HepG2 (cell line): ENCODE measurements around the gene C22orf15. TPM values are rescaled to one million over a fixed set of nuclear protein-coding genes. Genes with fewer than 3 reads are reported as not detected.
A peak's percentile ranks its signal among the peaks of the same experiment; 100 is the strongest.

Experiments used
- CHD2 ChIP-seq: IDR thresholded peaks from 2 replicates; pipeline ENCODE4 v1.6.1; 2011; ENCODE audit warnings: low read depth, low read length, improper control_type of control experiment
- EED ChIP-seq: sonication (generic); formaldehyde crosslinking; IDR thresholded peaks from 2 replicates; pipeline ENCODE4 v1.5.0; 2020; ENCODE audit warnings: mild to moderate bottlenecking, missing genetic modification reagents
- GATAD1 ChIP-seq: IDR thresholded peaks from 2 replicates; pipeline ENCODE4 v1.6.1; 2016; ENCODE audit warnings: missing genetic modification reagents, missing compliant biosample characterization
- GRHL1 ChIP-seq: sonication (generic); formaldehyde crosslinking; conservative IDR thresholded peaks from 2 replicates; pipeline ENCODE4 v1.8.0; 2022; ENCODE audit warnings: missing genetic modification reagents
- HMG20A ChIP-seq: IDR thresholded peaks from 2 replicates; pipeline ENCODE4 v1.6.1; 2016; ENCODE audit warnings: borderline replicate concordance
- KDM3A ChIP-seq: IDR thresholded peaks from 2 replicates; pipeline ENCODE4 v1.6.1; 2018; ENCODE audit warnings: low read depth, missing compliant biosample characterization
- KDM6A ChIP-seq: IDR thresholded peaks from 2 replicates; pipeline ENCODE4 v1.6.1; 2016; ENCODE audit warnings: low read depth
- KLF12 ChIP-seq: sonication (generic); formaldehyde crosslinking; IDR thresholded peaks from 2 replicates; pipeline ENCODE4 v1.4.0; 2020; ENCODE audit warnings: missing genetic modification reagents, borderline replicate concordance
- MLLT10 ChIP-seq: sonication (generic); formaldehyde crosslinking; IDR thresholded peaks from 2 replicates; pipeline ENCODE4 v1.4.0; 2020; ENCODE audit warnings: missing genetic modification reagents
- NFRKB ChIP-seq: fragments of 450-650 bp; IDR thresholded peaks from 2 replicates; pipeline ENCODE4 v1.6.1; 2017
- RARA ChIP-seq: IDR thresholded peaks from 2 replicates; pipeline ENCODE4 v1.6.1; 2016; ENCODE audit warnings: missing genetic modification reagents, missing compliant biosample characterization
- RBM39 ChIP-seq: fragments of 200-400 bp; formaldehyde crosslinking; IDR thresholded peaks from one replicate; pipeline ENCODE4 v1.6.1; 2018; ENCODE audit warnings: antibody characterized with exemption, mild to moderate bottlenecking, low read depth, low read length; ENCODE audit not compliant: poor library complexity, severe bottlenecking
- RXRB ChIP-seq: IDR thresholded peaks from 2 replicates; pipeline ENCODE4 v1.6.1; 2016; ENCODE audit warnings: borderline replicate concordance, missing genetic modification reagents, missing compliant biosample characterization
- SALL1 ChIP-seq: sonication (generic); formaldehyde crosslinking; IDR thresholded peaks from 2 replicates; pipeline ENCODE4 v1.8.0; 2022; ENCODE audit warnings: mild to moderate bottlenecking, missing genetic modification reagents
- SKI ChIP-seq: fragments of 450-650 bp; IDR thresholded peaks from one replicate; pipeline ENCODE4 v1.6.1; 2018; ENCODE audit warnings: mild to moderate bottlenecking; ENCODE audit not compliant: partially characterized antibody
- SMAD9 ChIP-seq: sonication (generic); formaldehyde crosslinking; IDR thresholded peaks from 2 replicates; pipeline ENCODE4 v1.5.1; 2020; ENCODE audit warnings: mild to moderate bottlenecking, missing genetic modification reagents
- SOX6 ChIP-seq, 2 experiments: fragments of 450-650 bp in 1 of 2; sonication (generic) in 1 of 2; formaldehyde crosslinking in 1 of 2; IDR thresholded peaks; 2 replicates each; pipeline versions ENCODE4 v1.4.0 to v1.6.1; 2017 to 2020; ENCODE audit warnings: antibody characterized with exemption in 1 of 2, mild to moderate bottlenecking in 1 of 2, missing genetic modification reagents in 1 of 2
- TBP ChIP-seq: sonication (generic); formaldehyde crosslinking; IDR thresholded peaks from 2 replicates; pipeline ENCODE4 v1.5.0; 2020; ENCODE audit warnings: missing genetic modification reagents
- TFAP4 ChIP-seq: sonication (generic); IDR thresholded peaks from 2 replicates; pipeline ENCODE4 v1.6.1; 2016; ENCODE audit warnings: low read depth, borderline replicate concordance
- ZNF282 ChIP-seq: fragments of 450-650 bp; IDR thresholded peaks from 2 replicates; pipeline ENCODE4 v1.6.1; 2018; ENCODE audit not compliant: partially characterized antibody
- ZNF615 ChIP-seq: sonication (generic); formaldehyde crosslinking; IDR thresholded peaks from 2 replicates; pipeline ENCODE4 v1.5.0; 2020; ENCODE audit warnings: mild to moderate bottlenecking, missing genetic modification reagents, borderline replicate concordance
- ZNF766 ChIP-seq: sonication (generic); formaldehyde crosslinking; IDR thresholded peaks from 2 replicates; pipeline ENCODE4 v1.5.0; 2020; ENCODE audit warnings: missing genetic modification reagents, borderline replicate concordance
- ZNF776 ChIP-seq: sonication (generic); formaldehyde crosslinking; IDR thresholded peaks from 2 replicates; pipeline ENCODE4 v1.4.0; 2020; ENCODE audit warnings: mild to moderate bottlenecking, missing genetic modification reagents
- ZNF782 ChIP-seq: sonication (generic); formaldehyde crosslinking; IDR thresholded peaks from 2 replicates; pipeline ENCODE4 v1.4.0; 2020; ENCODE audit warnings: missing genetic modification reagents, mild to moderate bottlenecking, borderline replicate concordance
- polyA plus RNA-seq, 8 experiments: library from polyadenylated mRNA; depleted of rRNA in 3 of 8; stranded (reverse) in 7 of 8; unstranded in 1 of 8; fragments of >200 nt; fragmentation: Illumina TruSeq in 4 of 8; extraction: Trizol in 4 of 8; gene quantifications; 2 replicates each; pipeline versions ENCODE4 v1.2.1 to v1.2.3, GENCODE V29; 2011 to 2016; ENCODE audit warnings: low read depth in 4 of 8, missing spikeins in 1 of 8, mixed read lengths in 1 of 8; ENCODE audit not compliant: insufficient read depth in 1 of 8
- total RNA-seq, 5 experiments: library from RNA; depleted of rRNA; stranded (reverse); fragments of >200 nt; fragmentation: Illumina TruSeq; extraction: Trizol; gene quantifications; 2 replicates each; pipeline ENCODE4 v1.2.3, GENCODE V29; 2016; ENCODE audit warnings: low read depth in 1 of 5
- TF ChIP-seq, protein P1 (sequence below): sonication (generic); formaldehyde crosslinking; IDR thresholded peaks from 2 replicates; pipeline ENCODE4 v1.4.0; 2020; ENCODE audit warnings: mild to moderate bottlenecking, missing genetic modification reagents, borderline replicate concordance
- TF ChIP-seq, protein P2 (sequence below): sonication (generic); formaldehyde crosslinking; IDR thresholded peaks from 2 replicates; pipeline ENCODE4 v1.4.0; 2020; ENCODE audit warnings: missing genetic modification reagents
- TF ChIP-seq, protein P3 (sequence below): sonication (generic); formaldehyde crosslinking; IDR thresholded peaks from 2 replicates; pipeline ENCODE4 v1.8.0; 2022; ENCODE audit warnings: low read depth, missing genetic modification reagents

C22orf15 gene
- total and polyA plus RNA-seq, 2 of the 13 experiments (the other 11 are each of a cell fraction or from before 2014, with no cell fraction given): not detected

DNA sequence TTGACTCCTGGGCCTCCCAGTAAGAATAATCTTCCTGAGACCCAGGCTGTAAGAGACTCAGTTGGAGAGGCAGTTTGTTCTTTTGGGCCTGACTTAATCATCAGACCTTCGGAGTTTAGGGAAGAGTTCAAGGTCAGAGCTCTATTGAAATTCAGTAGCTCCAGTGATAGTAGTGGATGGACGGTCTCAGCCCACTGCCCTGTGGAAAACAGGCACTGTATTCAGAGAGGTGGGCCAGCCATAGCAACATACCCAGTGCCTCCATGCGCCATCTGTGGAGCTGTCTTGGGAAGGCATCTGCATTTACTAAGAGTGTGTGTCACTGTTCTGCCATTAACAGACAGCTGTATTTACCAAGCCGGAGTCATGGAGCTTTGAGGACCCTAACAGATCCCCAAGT, 26.8 kb downstream of the C22orf15 start (continued):
- TF ChIP-seq SMAD9 (CRISPR knock-in tag): no peak
- TF ChIP-seq, protein P1, sequence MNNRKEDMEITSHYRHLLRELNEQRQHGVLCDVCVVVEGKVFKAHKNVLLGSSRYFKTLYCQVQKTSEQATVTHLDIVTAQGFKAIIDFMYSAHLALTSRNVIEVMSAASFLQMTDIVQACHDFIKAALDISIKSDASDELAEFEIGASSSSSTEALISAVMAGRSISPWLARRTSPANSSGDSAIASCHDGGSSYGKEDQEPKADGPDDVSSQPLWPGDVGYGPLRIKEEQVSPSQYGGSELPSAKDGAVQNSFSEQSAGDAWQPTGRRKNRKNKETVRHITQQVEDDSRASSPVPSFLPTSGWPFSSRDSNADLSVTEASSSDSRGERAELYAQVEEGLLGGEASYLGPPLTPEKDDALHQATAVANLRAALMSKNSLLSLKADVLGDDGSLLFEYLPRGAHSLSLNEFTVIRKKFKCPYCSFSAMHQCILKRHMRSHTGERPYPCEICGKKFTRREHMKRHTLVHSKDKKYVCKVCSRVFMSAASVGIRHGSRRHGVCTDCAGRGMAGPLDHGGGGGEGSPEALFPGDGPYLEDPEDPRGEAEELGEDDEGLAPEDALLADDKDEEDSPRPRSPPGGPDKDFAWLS (CRISPR knock-in tag): no peak
- no peak for TF ChIP-seq GATAD1 (CRISPR knock-in tag)
- no peak for TF ChIP-seq KDM6A
- no peak for TF ChIP-seq CHD2
- no peak for TF ChIP-seq ZNF782
- TF ChIP-seq RARA (CRISPR knock-in tag): peak; percentile 65
- no peak for TF ChIP-seq NFRKB
- TF ChIP-seq MLLT10 (CRISPR knock-in tag): no peak
- TF ChIP-seq TBP (CRISPR knock-in tag): no peak
- TF ChIP-seq SALL1 (CRISPR knock-in tag): peak; percentile 47
- TF ChIP-seq ZNF282: no peak
- TF ChIP-seq SOX6 (IDR thresholded peaks at IDR 0.05): no peak
- TF ChIP-seq SOX6 (CRISPR knock-in tag; IDR thresholded peaks at IDR 0.05): peak; percentile 45; the same call in 1 of the 2 replicates
- no peak for TF ChIP-seq EED (CRISPR knock-in tag)
- no peak for TF ChIP-seq RBM39
- TF ChIP-seq, protein P2, sequence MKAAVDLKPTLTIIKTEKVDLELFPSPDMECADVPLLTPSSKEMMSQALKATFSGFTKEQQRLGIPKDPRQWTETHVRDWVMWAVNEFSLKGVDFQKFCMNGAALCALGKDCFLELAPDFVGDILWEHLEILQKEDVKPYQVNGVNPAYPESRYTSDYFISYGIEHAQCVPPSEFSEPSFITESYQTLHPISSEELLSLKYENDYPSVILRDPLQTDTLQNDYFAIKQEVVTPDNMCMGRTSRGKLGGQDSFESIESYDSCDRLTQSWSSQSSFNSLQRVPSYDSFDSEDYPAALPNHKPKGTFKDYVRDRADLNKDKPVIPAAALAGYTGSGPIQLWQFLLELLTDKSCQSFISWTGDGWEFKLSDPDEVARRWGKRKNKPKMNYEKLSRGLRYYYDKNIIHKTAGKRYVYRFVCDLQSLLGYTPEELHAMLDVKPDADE (CRISPR knock-in tag): no peak
- no peak for TF ChIP-seq GRHL1 (CRISPR knock-in tag)
- TF ChIP-seq, protein P3, sequence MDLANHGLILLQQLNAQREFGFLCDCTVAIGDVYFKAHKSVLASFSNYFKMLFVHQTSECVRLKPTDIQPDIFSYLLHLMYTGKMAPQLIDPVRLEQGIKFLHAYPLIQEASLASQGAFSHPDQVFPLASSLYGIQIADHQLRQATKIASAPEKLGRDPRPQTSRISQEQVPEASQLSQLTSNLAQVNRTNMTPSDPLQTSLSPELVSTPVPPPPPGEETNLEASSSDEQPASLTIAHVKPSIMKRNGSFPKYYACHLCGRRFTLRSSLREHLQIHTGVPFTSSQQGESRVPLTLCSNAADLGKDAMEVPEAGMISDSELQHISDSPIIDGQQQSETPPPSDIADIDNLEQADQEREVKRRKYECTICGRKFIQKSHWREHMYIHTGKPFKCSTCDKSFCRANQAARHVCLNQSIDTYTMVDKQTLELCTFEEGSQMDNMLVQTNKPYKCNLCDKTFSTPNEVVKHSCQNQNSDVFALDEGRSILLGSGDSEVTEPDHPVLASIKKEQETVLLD (CRISPR knock-in tag): no peak
- no peak for TF ChIP-seq HMG20A (CRISPR knock-in tag)
- TF ChIP-seq SKI: no peak
- no peak for TF ChIP-seq KDM3A (CRISPR knock-in tag)
- no peak for TF ChIP-seq KLF12 (CRISPR knock-in tag)
- no peak for TF ChIP-seq ZNF615 (CRISPR knock-in tag)
- TF ChIP-seq TFAP4: peak; percentile 89
- no peak for TF ChIP-seq ZNF776 (CRISPR knock-in tag)
- TF ChIP-seq ZNF766: no peak
- TF ChIP-seq RXRB (CRISPR knock-in tag): peak; percentile 45; the same call in 1 of the 2 replicates
